Measurements from ENCODE around the gene AP3B1. TPM values are rescaled to one million over a fixed set of nuclear protein-coding genes. Genes with fewer than 3 reads are reported as not detected.

Gene AP3B1
- total RNA-seq, 1 donor: 113 TPM

DNA sequence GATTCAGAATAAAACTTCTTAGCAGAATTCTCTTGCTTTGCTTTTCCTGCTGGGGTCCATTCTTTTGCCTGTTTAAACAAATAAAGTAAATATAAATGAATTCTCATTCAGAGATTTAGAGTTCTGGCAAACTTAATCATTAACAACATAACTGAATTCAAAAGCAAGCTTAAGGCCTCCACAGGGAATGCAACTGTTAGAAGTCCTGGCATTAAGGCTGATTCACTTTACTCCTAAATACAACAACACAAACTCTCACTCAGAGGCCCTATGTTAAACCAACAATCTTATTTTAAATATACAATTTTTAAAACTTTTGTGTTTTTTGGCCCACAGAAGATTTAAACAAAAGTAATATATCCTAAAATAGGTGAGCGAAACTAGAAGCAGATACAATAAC, 178.3 kb downstream of the AP3B1 start:
- no peak for DNase-seq (ENCODE audit: low read depth)
- TF ChIP-seq, protein P1, sequence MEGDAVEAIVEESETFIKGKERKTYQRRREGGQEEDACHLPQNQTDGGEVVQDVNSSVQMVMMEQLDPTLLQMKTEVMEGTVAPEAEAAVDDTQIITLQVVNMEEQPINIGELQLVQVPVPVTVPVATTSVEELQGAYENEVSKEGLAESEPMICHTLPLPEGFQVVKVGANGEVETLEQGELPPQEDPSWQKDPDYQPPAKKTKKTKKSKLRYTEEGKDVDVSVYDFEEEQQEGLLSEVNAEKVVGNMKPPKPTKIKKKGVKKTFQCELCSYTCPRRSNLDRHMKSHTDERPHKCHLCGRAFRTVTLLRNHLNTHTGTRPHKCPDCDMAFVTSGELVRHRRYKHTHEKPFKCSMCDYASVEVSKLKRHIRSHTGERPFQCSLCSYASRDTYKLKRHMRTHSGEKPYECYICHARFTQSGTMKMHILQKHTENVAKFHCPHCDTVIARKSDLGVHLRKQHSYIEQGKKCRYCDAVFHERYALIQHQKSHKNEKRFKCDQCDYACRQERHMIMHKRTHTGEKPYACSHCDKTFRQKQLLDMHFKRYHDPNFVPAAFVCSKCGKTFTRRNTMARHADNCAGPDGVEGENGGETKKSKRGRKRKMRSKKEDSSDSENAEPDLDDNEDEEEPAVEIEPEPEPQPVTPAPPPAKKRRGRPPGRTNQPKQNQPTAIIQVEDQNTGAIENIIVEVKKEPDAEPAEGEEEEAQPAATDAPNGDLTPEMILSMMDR (IDR thresholded peaks at IDR 0.05; ENCODE audit: insufficient read depth, low read depth, low read length): no peak
- H3K4me3 ChIP-seq (ENCODE audit: low read depth, low read length): no peak overlapping the region

DNA sequence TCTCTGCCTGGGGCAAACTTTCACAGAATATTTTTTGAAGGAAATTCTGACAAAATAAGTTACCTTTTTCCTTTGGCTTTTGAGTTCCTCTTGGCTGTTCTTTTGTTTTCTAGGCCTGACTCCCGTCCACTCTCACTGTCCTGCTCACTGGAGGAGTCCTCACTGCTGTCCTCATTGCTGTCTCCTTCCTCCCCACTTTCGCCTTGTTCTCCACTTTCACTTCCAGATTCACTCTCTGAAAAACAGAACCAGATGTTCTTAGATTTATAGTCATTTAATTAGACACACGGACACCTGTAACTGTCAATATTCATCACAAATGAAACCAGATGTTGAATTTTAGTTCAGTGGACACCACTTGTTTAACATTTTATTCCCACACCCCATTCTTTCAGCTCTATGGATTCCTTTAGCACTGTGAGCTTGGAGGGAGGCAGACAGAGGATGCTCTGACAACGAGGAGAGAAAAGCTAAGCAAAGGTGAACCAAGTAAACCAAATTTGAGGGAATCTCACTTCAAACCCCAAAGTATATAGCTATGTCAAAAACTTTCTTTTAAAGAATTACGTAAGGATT, 180.7 kb downstream of the AP3B1 start:
- H3K4me3 ChIP-seq (ENCODE audit: low read depth, low read length): no peak overlapping the region
- DNase-seq (ENCODE audit: low read depth): no peak
- TF ChIP-seq, protein P1 (IDR thresholded peaks at IDR 0.05; ENCODE audit: insufficient read depth, low read depth, low read length): no peak

DNA sequence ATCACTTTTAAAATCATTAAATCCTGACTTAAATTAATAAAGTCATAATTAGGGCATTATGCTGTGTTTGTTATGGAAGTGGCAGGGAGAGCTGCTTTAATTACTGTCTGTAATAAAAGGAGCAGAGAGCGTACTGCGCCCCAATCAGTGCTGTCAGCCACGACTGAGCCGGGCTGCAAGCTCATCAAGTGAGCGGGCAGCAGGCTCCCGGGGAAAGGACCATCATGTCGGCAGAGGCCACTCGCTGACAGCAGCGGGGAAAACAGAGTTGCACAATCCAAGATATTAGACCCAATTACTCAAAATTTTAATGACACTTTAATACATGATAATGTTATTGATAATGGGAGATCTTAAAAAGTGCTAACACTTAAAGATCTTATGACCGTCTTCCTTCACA, 181.6 kb downstream of the AP3B1 start:
- TF ChIP-seq, protein P1 (IDR thresholded peaks at IDR 0.05; ENCODE audit: insufficient read depth, low read depth, low read length): no peak
- no peak for DNase-seq (ENCODE audit: low read depth)
- H3K4me3 ChIP-seq (ENCODE audit: low read depth, low read length): no peak overlapping the region

DNA sequence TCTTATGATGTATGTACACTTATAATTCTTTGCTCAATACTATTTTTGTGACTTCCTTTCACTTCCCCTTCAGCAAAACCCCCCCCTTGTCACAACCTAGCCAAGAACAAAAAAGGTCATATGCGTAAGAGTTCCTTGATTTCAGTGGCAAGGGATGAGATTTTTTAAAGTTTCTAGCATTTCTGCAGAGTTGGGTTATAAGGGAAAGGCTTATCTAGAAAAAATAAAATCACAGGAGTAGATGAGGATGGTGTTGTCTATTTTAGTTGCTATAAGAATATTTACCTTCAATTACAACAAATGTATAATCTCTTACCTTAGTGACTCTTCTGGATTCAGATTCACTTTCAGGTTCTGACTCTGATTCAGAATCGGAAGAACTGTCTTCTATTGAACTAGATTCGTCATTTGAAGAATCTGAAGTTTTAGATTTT, 184.6 kb downstream of the AP3B1 start:
- no peak overlapping the region for H3K4me3 ChIP-seq (ENCODE audit: low read depth, low read length)
- DNase-seq (ENCODE audit: low read depth): no peak
- TF ChIP-seq, protein P1 (IDR thresholded peaks at IDR 0.05; ENCODE audit: insufficient read depth, low read depth, low read length): no peak

DNA sequence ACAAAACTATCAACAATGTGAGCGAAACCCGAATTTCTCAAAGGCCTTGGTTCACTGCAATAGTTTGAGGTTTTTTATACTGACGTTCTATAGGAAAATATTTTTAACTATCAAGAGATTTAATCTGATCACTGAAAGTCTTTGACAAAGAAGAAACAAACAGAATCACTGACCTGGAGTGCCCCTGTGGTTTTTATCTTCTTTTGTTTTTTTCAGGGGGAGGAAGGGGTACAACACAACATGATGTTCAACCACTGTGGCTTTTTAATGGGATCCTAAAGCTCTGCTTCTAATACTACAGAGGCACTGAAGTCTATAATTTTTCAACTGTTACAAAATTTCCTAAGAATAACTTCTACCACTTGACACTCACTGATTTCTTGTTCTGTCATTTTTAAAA, 185.9 kb downstream of the AP3B1 start:
- no peak overlapping the region for H3K4me3 ChIP-seq (ENCODE audit: low read depth, low read length)
- TF ChIP-seq, protein P1 (IDR thresholded peaks at IDR 0.05; ENCODE audit: insufficient read depth, low read depth, low read length): no peak
- no peak for DNase-seq (ENCODE audit: low read depth)

DNA sequence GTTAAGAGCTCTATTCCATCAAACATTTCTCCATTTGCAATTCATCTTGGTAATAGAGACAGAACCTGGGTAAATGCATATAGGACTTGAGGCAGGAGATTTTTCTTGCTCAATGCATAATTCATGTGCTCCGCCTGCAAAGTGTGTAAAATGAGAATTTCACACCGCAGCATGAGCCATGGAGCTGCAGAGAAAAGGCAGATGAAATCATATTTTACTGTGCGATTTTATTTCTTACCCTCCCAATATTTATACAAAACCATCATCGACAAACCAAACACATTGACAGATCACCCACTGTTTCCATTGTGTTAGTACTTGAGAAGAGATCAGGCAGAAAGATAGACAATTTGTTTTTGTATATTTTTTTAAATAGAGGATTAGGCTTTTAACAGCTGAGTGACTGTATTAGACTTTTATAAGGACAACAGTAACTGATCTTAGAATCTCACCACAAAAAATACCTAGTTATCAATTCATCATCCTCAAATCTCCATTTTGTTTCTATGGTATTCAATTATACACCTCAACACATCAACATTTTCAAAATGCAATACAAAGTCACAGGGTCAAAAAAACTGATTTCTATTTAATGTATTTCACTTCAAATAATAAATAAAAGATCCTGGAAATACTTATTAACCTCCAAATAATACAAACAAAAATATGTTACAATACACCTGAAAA, 191.1 kb downstream of the AP3B1 start:
- no peak overlapping the region for H3K4me3 ChIP-seq (ENCODE audit: low read depth, low read length)
- DNase-seq (ENCODE audit: low read depth): no peak
- TF ChIP-seq, protein P1 (IDR thresholded peaks at IDR 0.05; ENCODE audit: insufficient read depth, low read depth, low read length): no peak

Data from fibroblast of villous mesenchyme (primary cell).